Transverse colon (tissue), 4 donors: ENCODE measurements around the gene ZFP62.

ENCODE experiments used
- EP300 ChIP-seq: sonication (generic); formaldehyde crosslinking; IDR thresholded peaks from one replicate; pipeline ENCODE4 v1.6.1; 2017; ENCODE audit warnings: antibody characterized with exemption, low read depth
- POLR2A ChIP-seq: fragments of 450-650 bp; IDR thresholded peaks from one replicate; pipeline ENCODE4 v1.6.1; 2016; ENCODE audit warnings: antibody characterized with exemption, mild to moderate bottlenecking, moderate library complexity
- POLR2AphosphoS5 ChIP-seq, 3 donors: sonication (generic); formaldehyde crosslinking; IDR thresholded peaks; one replicate each; pipeline ENCODE4 v1.6.1; 2016; ENCODE audit warnings: antibody characterized with exemption in 3 of 3
- TF ChIP-seq, protein P1 (sequence below), 5 experiments: fragments of 200-600 bp in 3 of 5; fragments of 450-650 bp in 2 of 5; sonication (generic) in 3 of 5; IDR thresholded peaks; 1 replicate in 2 of 5; 2 replicates in 3 of 5; pipeline ENCODE4 v1.5.1; 2016 to 2017; ENCODE audit warnings: antibody characterized with exemption in 5 of 5, inconsistent platforms in 3 of 5, mild to moderate bottlenecking in 2 of 5, moderate library complexity in 1 of 5

DNA sequence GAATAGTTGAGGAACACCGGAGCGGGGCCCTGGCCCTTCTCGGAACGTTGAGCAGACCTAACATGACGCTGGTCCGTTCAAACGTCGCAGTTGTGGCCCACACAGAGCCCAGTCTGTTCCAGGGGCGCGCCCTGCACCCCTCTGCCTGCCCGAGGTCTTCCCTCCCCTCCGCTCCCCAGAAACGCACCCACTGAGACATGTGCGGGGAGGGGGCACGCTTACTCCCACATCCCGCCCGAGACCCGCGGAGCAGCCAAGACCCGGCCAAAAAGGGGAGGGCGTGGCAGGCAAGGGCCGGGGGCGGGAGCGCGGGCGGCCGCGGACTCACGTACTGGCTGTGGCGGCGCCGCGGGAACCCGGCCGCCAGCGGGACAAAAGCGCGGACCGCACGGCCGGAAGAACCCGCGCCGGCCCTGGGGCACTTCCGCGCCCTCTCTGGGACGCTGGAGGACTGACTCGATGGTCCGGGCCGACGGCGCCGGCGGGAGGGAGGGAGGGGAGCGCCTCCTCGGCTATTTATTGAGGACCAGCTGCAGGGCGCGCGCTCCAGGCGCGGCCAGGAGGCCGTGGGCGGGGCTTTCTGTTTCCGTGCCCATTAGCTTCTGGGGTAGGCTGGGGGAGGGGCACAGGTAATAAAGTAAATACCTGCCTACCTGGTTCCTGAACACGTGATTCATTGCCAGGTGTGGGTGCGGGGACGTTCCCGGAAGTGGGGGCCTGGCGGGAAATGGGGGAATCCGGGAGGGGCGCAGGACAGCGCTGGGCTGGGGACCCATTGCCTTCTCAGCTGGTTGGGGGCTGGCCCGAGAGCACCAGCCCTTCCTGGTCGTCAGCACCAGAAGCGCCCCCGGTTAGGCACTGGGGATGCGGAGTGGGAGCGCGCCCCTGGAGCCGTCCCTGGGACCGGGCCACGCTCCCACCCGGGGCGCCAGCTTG, at the start of gene ZFP62:
- TF ChIP-seq, protein P1, sequence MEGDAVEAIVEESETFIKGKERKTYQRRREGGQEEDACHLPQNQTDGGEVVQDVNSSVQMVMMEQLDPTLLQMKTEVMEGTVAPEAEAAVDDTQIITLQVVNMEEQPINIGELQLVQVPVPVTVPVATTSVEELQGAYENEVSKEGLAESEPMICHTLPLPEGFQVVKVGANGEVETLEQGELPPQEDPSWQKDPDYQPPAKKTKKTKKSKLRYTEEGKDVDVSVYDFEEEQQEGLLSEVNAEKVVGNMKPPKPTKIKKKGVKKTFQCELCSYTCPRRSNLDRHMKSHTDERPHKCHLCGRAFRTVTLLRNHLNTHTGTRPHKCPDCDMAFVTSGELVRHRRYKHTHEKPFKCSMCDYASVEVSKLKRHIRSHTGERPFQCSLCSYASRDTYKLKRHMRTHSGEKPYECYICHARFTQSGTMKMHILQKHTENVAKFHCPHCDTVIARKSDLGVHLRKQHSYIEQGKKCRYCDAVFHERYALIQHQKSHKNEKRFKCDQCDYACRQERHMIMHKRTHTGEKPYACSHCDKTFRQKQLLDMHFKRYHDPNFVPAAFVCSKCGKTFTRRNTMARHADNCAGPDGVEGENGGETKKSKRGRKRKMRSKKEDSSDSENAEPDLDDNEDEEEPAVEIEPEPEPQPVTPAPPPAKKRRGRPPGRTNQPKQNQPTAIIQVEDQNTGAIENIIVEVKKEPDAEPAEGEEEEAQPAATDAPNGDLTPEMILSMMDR (IDR thresholded peaks at IDR 0.05) = peak in 2 of 5 experiments; percentile 29 to 46
- TF ChIP-seq POLR2AphosphoS5 (IDR thresholded peaks at IDR 0.05) (peak; percentile 65 to 82 (median 78)), POLR2A (peak; percentile 84), EP300 (peak; percentile 1)
